GM21528 (cell line): ENCODE data around the gene HS3ST2.

Source experiments
- ATAC-seq: cut with Tn5 transposase; IDR thresholded peaks from one replicate; pipeline ENCODE4 v1.9.1; 2021; ENCODE audit warnings: mild to moderate bottlenecking, moderate library complexity; ENCODE audit not compliant: unreplicated experiment, low FRiP score

Gene HS3ST2

GRCh38 chr16:22813948-22814710, at the start of gene HS3ST2:
TSS of gene HS3ST2 (plus strand) at chr16:22814162. CDS start at chr16:22814611, 449 bp downstream.
- ATAC-seq: no peak

GRCh38 chr16:22764662-22765327, 49.2 kb upstream of the HS3ST2 start:
- ATAC-seq: no peak

GRCh38 chr16:22765479-22765878, 48.5 kb upstream of the HS3ST2 start:
- ATAC-seq: no peak

GRCh38 chr16:22770866-22771265, 43.1 kb upstream of the HS3ST2 start:
- ATAC-seq: no peak

- no peak for ATAC-seq
Observed at GRCh38 chr16:22771551-22771950, 42.4 kb upstream of the HS3ST2 start.

GRCh38 chr16:22775220-22775922, 38.6 kb upstream of the HS3ST2 start:
- no peak for ATAC-seq

- ATAC-seq: no peak
Observed at GRCh38 chr16:22781480-22781879, 32.5 kb upstream of the HS3ST2 start.

GRCh38 chr16:22782314-22782713, 31.6 kb upstream of the HS3ST2 start:
- no peak for ATAC-seq

- no peak for ATAC-seq
Observed at GRCh38 chr16:22784690-22785214, 29.2 kb upstream of the HS3ST2 start.

- no peak for ATAC-seq
Observed at GRCh38 chr16:22785552-22785951, 28.4 kb upstream of the HS3ST2 start.

GRCh38 chr16:22786284-22786683, 27.7 kb upstream of the HS3ST2 start:
- ATAC-seq: no peak

- no peak for ATAC-seq
Observed at GRCh38 chr16:22786691-22787090, 27.3 kb upstream of the HS3ST2 start.

GRCh38 chr16:22787466-22788192, 26.3 kb upstream of the HS3ST2 start:
- ATAC-seq: no peak

- ATAC-seq: no peak
Observed at GRCh38 chr16:22788193-22788530, 25.8 kb upstream of the HS3ST2 start.

GRCh38 chr16:22789281-22789945, 24.5 kb upstream of the HS3ST2 start:
- ATAC-seq: no peak

GRCh38 chr16:22797551-22797950, 16.4 kb upstream of the HS3ST2 start:
- no peak for ATAC-seq

- no peak for ATAC-seq
Observed at GRCh38 chr16:22799113-22799512, 14.8 kb upstream of the HS3ST2 start.

GRCh38 chr16:22804893-22805292, 9.1 kb upstream of the HS3ST2 start:
- ATAC-seq: no peak

- ATAC-seq: no peak
Observed at GRCh38 chr16:22805326-22805725, 8.6 kb upstream of the HS3ST2 start.

GRCh38 chr16:22806811-22807210, 7.2 kb upstream of the HS3ST2 start:
- no peak for ATAC-seq
